A549 (cell line): ENCODE results near the gene SYT3. TPM values are rescaled to one million over a fixed set of nuclear protein-coding genes. Genes with fewer than 3 reads are reported as not detected.

Source experiments
- ATAC-seq, 2 experiments: fragments of 200-7000 bp in 1 of 2; fragments of >200 bp in 1 of 2; cut with Nextera tagmentation in 1 of 2; cut with Tn5 transposase in 1 of 2; 3 replicates each; pipeline versions ENCODE4 v1.8.0 to v1.9.1; 2018 to 2020; ENCODE audit warnings: mild to moderate bottlenecking in 1 of 2, moderate library complexity in 1 of 2
- CTCF ChIA-PET: fragments of 300-600 bp; sonication (Branson Sonifier 250); formaldehyde crosslinking; extraction: SDS; loops from one replicate; lab custom pipeline; 2021; ENCODE audit warnings: antibody characterized with exemption, inconsistent platforms; lab: Yijun Ruan, JAX
- POLR2A ChIA-PET: fragments of 350-600 bp; formaldehyde crosslinking; extraction: SDS; loops from one replicate; lab custom pipeline; 2021; ENCODE audit warnings: antibody characterized with exemption, inconsistent platforms; lab: Yijun Ruan, JAX
- DNase-seq, 2 experiments: peaks; one replicate each; pipeline versions ENCODE4 v3.0.0 to v3.0.0-alpha.2; 2011 to 2016; ENCODE audit warnings: low read depth in 1 of 2, low spot score in 1 of 2
- FAIRE-seq: peaks from 2 replicates; lab custom pipeline; 2011; peaks lifted over from hg19 to GRCh38; lab: Jason Lieb, UNC
- H3K27ac ChIP-seq, 2 experiments: fragments of >200 bp; sonication (Bioruptor Twin); formaldehyde crosslinking; 3 replicates each; pipeline ENCODE4 v1.5.1; 2016 to 2017
- H3K4me1 ChIP-seq: fragments of >200 bp; sonication (Bioruptor Twin); formaldehyde crosslinking; 3 replicates; pipeline ENCODE4 v1.6.1; 2016
- H3K4me2 ChIP-seq: fragments of >200 bp; sonication (Bioruptor Twin); formaldehyde crosslinking; 3 replicates; pipeline ENCODE4 v1.6.1; 2016
- H3K4me3 ChIP-seq: fragments of >200 bp; sonication (Bioruptor Twin); formaldehyde crosslinking; 3 replicates; pipeline ENCODE4 v1.5.1; 2016
- H3K9me3 ChIP-seq: fragments of >200 bp; sonication (Bioruptor Twin); formaldehyde crosslinking; 3 replicates; pipeline ENCODE4 v1.6.1; 2016
- EHMT2 ChIP-seq: fragments of 200-600 bp; sonication (generic); IDR thresholded peaks from 2 replicates; pipeline ENCODE4 v1.6.1; 2016; ENCODE audit warnings: antibody characterized with exemption, low read depth, mild to moderate bottlenecking, moderate library complexity
- ESRRA ChIP-seq: fragments of 150-350 bp; IDR thresholded peaks from 2 replicates; pipeline ENCODE4 v1.6.1; 2014; ENCODE audit warnings: mild to moderate bottlenecking, low read length, borderline replicate concordance
- FOSL2 ChIP-seq, 2 experiments: fragments of 450-650 bp in 1 of 2; fragments of >200 bp in 1 of 2; sonication (Bioruptor Twin) in 1 of 2; formaldehyde crosslinking; IDR thresholded peaks; 2 replicates each; pipeline versions ENCODE4 v1.5.0 to v1.6.1; 2016 to 2020; ENCODE audit warnings: mild to moderate bottlenecking in 1 of 2, moderate library complexity in 1 of 2
- GATA3 ChIP-seq: IDR thresholded peaks from 2 replicates; pipeline ENCODE4 v1.6.1; 2012; ENCODE audit warnings: borderline replicate concordance
- HOXB5 ChIP-seq: fragments of 250-450 bp; sonication (Bioruptor Pico); IDR thresholded peaks from 2 replicates; pipeline ENCODE4 v1.5.0; 2020; ENCODE audit warnings: mild to moderate bottlenecking, moderate library complexity
- JUNB ChIP-seq: fragments of >200 bp; sonication (Bioruptor Twin); formaldehyde crosslinking; IDR thresholded peaks from 2 replicates; pipeline ENCODE4 v1.6.1; 2016
- KDM1A ChIP-seq: fragments of 200-600 bp; sonication (generic); IDR thresholded peaks from 2 replicates; pipeline ENCODE4 v1.6.1; 2016; ENCODE audit warnings: low read depth, mild to moderate bottlenecking
- MAFK ChIP-seq: fragments of 450-650 bp; IDR thresholded peaks from 2 replicates; pipeline ENCODE4 v1.6.1; 2014; ENCODE audit not compliant: partially characterized antibody
- NFE2L2 ChIP-seq: fragments of 150-350 bp; conservative IDR thresholded peaks from 2 replicates; pipeline ENCODE4 v1.6.1; 2014; ENCODE audit warnings: low read length
- NPAS2 ChIP-seq: fragments of 250-450 bp; sonication (Bioruptor Pico); IDR thresholded peaks from 2 replicates; pipeline ENCODE4 v1.8.0; 2022; ENCODE audit warnings: mild to moderate bottlenecking, moderate library complexity, borderline replicate concordance
- RCOR1 ChIP-seq: fragments of 150-350 bp; IDR thresholded peaks from 2 replicates; pipeline ENCODE4 v1.6.1; 2014; ENCODE audit warnings: antibody characterized with exemption, low read length, low read depth
- RFX5 ChIP-seq: fragments of 450-650 bp; IDR thresholded peaks from 2 replicates; pipeline ENCODE4 v1.7.1; 2014; ENCODE audit warnings: antibody characterized with exemption, mild to moderate bottlenecking, moderate library complexity
- SMC3 ChIP-seq: fragments of >200 bp; sonication (Bioruptor Twin); formaldehyde crosslinking; IDR thresholded peaks from 3 replicates; pipeline ENCODE4 v1.6.1; 2018; ENCODE audit warnings: inconsistent platforms
- ZFP36 ChIP-seq: fragments of 450-650 bp; IDR thresholded peaks from 2 replicates; pipeline ENCODE4 v1.6.1; 2014; ENCODE audit warnings: borderline replicate concordance; ENCODE audit not compliant: partially characterized antibody
- ZNF302 ChIP-seq: fragments of 250-450 bp; sonication (Bioruptor Pico); IDR thresholded peaks from 2 replicates; pipeline ENCODE4 v1.9.0; 2021; ENCODE audit warnings: inconsistent platforms, mild to moderate bottlenecking, moderate library complexity
- WGBS: methylation state at CpG from one replicate; pipeline ENCODE4 v1.1.6; 2017; ENCODE audit errors: missing lambda C conversion rate; 5-methylcytosine and 5-hydroxymethylcytosine counted together
- polyA plus RNA-seq, 4 experiments: library from polyadenylated mRNA; depleted of rRNA in 3 of 4; stranded (reverse); fragments of >200 nt; fragmentation: RNase III in 1 of 4; extraction: RNeasy Plus Mini Kit Qiagen cat#74134 plus additional on column Dnase treatment in 1 of 4; gene quantifications; 2 replicates in 3 of 4; 3 replicates in 1 of 4; pipeline ENCODE4 v1.2.3, GENCODE V29; 2011 to 2017
- TF ChIP-seq, protein P1 (sequence below): fragments of 200-600 bp; sonication (generic); IDR thresholded peaks from 2 replicates; pipeline ENCODE4 v1.6.1; 2016; ENCODE audit warnings: antibody characterized with exemption, mild to moderate bottlenecking, moderate library complexity

The SYT3 gene
- polyA plus RNA-seq, 2 of the 4 experiments (the other 2 are of a cell fraction): 0.25 to 1.1 TPM

DNA sequence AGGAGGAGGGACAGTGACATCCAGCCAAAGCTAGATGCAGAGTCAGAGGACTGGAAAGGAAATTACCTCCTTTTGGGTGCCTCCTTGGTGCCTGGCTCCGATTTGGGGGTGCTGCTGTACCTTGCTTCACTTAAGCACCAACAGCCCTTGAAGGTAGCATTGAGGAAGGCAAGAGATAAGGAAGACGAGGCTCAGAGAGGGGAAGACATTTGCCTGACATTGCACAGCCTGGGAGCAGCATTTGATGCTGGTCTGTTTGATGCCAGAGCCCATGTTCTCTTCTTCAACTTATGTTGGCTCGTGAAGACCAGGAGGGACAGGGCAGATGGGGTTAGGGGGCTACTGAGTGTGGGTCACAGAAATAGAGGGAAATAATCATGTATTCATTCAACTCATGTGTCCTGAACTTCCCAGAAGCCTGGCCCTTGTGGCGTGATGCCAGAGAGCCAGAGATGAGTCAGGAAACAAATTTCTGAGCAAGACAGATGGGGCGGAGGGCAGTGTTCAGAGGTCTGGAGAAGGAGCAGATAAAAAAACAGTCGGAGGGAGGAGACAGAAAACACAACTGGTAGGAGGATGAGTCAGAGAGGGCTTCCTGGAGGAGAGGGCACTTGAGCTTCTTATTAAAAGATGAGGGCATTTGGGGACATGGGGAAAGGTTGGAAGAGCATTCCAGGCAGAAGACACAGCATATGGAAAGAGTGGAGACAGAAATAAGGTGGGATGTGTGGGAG, 6.6 kb upstream of the SYT3 start:
- H3K9me3 ChIP-seq: no peaks in the 10 kb centered on the region
- POLR2A ChIA-PET: interaction anchor here (1.2 kb wide), 1 partner anchor 12 kb away, joined by 5 read pairs; no protein-coding TSS in a partner anchor
- FAIRE-seq: peak; percentile 70
- H3K4me1 ChIP-seq: peaks cover 20% of the 10 kb centered on the region
- TF ChIP-seq ZFP36 (peak; percentile 100), NPAS2 (no peak), SMC3 (0 out of 3 replicates have a peak, but pooled peaks have one; percentile 9), KDM1A (peak; percentile 81; the same call in 1 of the 2 replicates), GATA3 (no peak), FOSL2 (IDR thresholded peaks at IDR 0.05) (peak; percentile 50; the same call in 1 of the 2 replicates), FOSL2 (CRISPR knock-in tag; IDR thresholded peaks at IDR 0.05) (peak; percentile 78), JUNB (0 out of 2 replicates have a peak, but pooled peaks have one; percentile 23), HOXB5 (CRISPR knock-in tag) (peak; percentile 48; the same call in 1 of the 2 replicates), NFE2L2 (no peak), RFX5 (no peak; the same call in 1 of the 2 replicates), RCOR1 (0 out of 2 replicates have a peak, but pooled peaks have one; percentile 27)
- TF ChIP-seq, protein P1, sequence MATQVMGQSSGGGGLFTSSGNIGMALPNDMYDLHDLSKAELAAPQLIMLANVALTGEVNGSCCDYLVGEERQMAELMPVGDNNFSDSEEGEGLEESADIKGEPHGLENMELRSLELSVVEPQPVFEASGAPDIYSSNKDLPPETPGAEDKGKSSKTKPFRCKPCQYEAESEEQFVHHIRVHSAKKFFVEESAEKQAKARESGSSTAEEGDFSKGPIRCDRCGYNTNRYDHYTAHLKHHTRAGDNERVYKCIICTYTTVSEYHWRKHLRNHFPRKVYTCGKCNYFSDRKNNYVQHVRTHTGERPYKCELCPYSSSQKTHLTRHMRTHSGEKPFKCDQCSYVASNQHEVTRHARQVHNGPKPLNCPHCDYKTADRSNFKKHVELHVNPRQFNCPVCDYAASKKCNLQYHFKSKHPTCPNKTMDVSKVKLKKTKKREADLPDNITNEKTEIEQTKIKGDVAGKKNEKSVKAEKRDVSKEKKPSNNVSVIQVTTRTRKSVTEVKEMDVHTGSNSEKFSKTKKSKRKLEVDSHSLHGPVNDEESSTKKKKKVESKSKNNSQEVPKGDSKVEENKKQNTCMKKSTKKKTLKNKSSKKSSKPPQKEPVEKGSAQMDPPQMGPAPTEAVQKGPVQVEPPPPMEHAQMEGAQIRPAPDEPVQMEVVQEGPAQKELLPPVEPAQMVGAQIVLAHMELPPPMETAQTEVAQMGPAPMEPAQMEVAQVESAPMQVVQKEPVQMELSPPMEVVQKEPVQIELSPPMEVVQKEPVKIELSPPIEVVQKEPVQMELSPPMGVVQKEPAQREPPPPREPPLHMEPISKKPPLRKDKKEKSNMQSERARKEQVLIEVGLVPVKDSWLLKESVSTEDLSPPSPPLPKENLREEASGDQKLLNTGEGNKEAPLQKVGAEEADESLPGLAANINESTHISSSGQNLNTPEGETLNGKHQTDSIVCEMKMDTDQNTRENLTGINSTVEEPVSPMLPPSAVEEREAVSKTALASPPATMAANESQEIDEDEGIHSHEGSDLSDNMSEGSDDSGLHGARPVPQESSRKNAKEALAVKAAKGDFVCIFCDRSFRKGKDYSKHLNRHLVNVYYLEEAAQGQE: no peak
- 0 out of 3 replicates have a peak overlapping the region, but pooled peaks have one; percentile 0 for H3K4me3 ChIP-seq
- peak overlapping the region; percentile 55 to 62; a peak in 4 of 6 replicates for H3K27ac ChIP-seq
- peak; percentile 67 to 80 for ATAC-seq
- 6% methylated on average over 6 of the region's 6 CpGs for WGBS
- CTCF ChIA-PET: interaction anchor here (0.8 to 3.5 kb wide), 8 partner anchors 10 to 138 kb away, joined by 3 to 12 read pairs (median 4); no protein-coding TSS in a partner anchor
- H3K4me2 ChIP-seq: peak overlapping the region; percentile 62
- peak; percentile 83 for DNase-seq

DNA sequence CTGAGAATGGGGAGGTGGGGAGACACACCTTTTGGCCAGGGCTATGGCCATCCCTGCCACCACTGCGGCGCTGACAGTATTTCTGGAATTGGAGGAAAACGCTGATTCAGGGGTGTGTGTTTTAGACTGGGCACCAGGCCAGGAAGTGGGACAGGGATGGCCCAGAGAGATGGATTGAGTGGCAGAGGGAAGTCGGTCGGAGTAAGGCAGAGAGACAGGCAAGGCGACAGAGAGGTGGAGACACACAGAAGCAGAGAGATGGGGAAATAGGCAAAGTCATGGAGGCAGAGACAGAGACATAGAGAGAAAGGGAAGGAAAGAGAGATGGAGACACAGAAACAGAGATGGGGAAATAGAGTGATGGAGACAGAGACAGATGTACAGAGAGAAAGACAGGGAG, 5.4 kb upstream of the SYT3 start:
- Histone ChIP-seq H3K27ac (0 out of 6 replicates have a peak overlapping the region, but pooled peaks of 1 of the 2 experiments have one; percentile 9), H3K4me3 (no peak overlapping the region), H3K9me3 (no peaks in the 10 kb centered on the region), H3K4me1 (peaks cover 20% of the 10 kb centered on the region), H3K4me2 (no peak overlapping the region)
- ChIA-PET POLR2A (no interaction called here), CTCF (interaction anchor here (0.9 to 3.5 kb wide), 4 partner anchors 11 to 79 kb away, joined by 3 to 12 read pairs (median 4); no protein-coding TSS in a partner anchor)
- TF ChIP-seq ESRRA: no peak
- peak; percentile 62 for TF ChIP-seq MAFK
- DNase-seq (no peak), ATAC-seq (peak in 1 of 2 experiments; percentile 15; a peak in 1 of 6 replicates), FAIRE-seq (no peak)
- 37% methylated on average over 6 of the region's 6 CpGs for WGBS

DNA sequence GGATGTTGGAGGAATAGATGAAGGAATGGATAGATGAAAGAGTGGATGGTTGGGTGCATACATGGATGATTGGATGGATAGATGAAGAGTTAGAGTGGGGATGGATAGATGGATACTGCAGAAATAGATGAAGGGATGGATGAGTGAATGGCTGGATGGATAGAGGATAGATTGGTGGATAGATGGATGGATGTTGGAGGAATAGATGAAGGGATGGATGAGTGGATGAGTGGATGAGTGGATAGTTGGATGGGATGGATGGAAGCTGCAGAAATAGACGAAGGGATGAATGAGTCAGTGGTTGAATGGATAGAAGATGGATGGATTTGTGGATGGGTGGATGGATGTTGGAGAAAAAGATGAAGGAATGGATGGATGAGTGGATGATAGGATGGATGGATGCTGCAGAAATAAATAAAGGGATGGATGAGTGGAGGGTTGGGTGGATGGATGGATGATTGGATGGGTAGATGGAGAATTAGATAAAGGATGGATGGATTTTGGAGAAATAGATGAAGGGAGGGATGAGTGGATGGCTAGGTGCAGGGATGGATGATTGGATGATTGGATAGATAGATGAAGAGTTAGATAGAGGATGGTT, 4.7 kb upstream of the SYT3 start:
- CTCF ChIA-PET: interaction anchor here (1.9 kb wide), 1 partner anchor 25 kb away, joined by 9 read pairs; no protein-coding TSS in a partner anchor
- no peak for DNase-seq
- WGBS: 0% methylated on average over 1 of the region's 1 CpG
- H3K9me3 ChIP-seq: no peaks in the 10 kb centered on the region
- TF ChIP-seq EHMT2 (no peak), ZNF302 (no peak), NPAS2 (no peak)
- TF ChIP-seq, all 56 proteins: peak for 0
- Histone ChIP-seq H3K27ac (no peak overlapping the region), H3K4me1 (peaks cover 20% of the 10 kb centered on the region), H3K4me2 (no peak overlapping the region), H3K4me3 (no peak overlapping the region)
- ATAC-seq (no peak), FAIRE-seq (no peak)
- POLR2A ChIA-PET: no interaction called here
